H7 (cell line): Measurements from ENCODE around the gene OXTR. TPM values are rescaled to one million over a fixed set of nuclear protein-coding genes. Genes with fewer than 3 reads are reported as not detected.

Experiments used
- DNase-seq: peaks from one replicate; pipeline ENCODE4 v3.0.0; 2012
- H3K27me3 ChIP-seq: 2 replicates; pipeline ENCODE4 v1.6.0; 2011; ENCODE audit warnings: mild to moderate bottlenecking, low read length; ENCODE audit not compliant: control insufficient read depth, insufficient read depth
- H3K36me3 ChIP-seq: replicated peaks from 2 replicates; pipeline ENCODE4 v1.5.1; 2011; ENCODE audit warnings: low read length; ENCODE audit not compliant: control insufficient read depth, insufficient read depth
- H3K4me3 ChIP-seq: 2 replicates; pipeline ENCODE4 v1.5.1; 2011; ENCODE audit warnings: low read depth, mild to moderate bottlenecking, control low read depth, low read length, moderate library complexity; ENCODE audit not compliant: insufficient read depth
- total RNA-seq: library from RNA; depleted of rRNA; stranded (reverse); fragments of >200 nt; shearing (Covaris generic); gene quantifications from 2 replicates; pipeline ENCODE4 v1.2.3, GENCODE V29; 2014

Gene OXTR
- total RNA-seq, 1 experiment from 2014 or later, result 4.2 TPM

DNA sequence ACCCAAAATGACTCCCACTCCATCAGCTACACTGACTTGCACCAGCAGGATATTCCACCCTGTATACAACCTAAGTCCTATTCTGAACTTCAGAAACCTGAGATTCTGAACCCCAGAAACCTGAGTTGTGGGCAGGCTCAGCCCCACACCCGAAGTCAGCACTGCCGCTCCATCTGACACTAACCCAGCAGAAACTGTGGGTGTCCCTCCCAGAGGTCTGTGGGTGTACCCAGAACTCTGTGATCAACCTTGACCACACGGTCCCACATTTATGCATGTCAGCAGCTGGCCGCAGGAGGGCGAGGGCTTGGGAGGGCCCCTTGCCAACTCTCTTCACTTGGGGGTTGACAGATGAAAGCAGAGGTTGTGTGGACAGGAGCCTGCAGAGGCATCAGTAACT, 9.3 kb downstream of the OXTR start:
- no peak for DNase-seq
- Histone ChIP-seq H3K36me3 (no peaks in the 10 kb centered on the region), H3K27me3 (no peaks in the 10 kb centered on the region; the same call in 1 of the 2 replicates), H3K4me3 (no peak overlapping the region)

DNA sequence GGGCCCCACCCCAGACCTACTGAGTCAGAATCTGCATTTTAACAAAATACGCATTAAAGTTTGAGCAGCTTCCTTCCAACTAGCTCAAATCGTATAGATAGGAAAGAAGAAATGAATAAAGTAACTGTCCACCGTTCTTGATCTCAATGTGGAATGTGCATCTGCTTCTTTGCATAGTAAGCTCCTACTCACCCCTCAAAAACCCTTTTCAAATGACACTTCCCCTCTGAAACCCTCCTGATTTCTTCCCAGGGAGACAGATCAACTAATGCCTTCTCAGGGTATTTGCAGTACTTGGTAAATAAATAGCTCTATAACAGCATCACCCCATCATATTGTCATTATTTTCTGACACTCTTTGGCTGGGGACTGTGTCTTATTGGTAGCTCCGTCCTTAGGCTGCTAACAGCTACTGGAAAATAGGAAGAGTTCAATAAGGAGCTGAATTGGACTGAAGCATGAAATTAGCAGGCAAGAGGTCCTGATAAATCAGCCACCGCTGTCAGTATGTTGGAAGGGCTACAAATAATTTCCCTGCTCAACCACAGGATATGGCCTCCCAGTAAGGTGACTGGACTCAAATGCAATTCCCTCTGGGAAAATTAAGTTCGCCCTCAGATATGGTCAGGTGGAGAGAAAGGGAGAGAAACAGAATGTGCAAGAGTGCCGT, 10.2 kb downstream of the OXTR start:
- no peaks in the 10 kb centered on the region; the same call in 1 of the 2 replicates for H3K27me3 ChIP-seq
- H3K36me3 ChIP-seq, result no peaks in the 10 kb centered on the region
- DNase-seq, result no peak
- H3K4me3 ChIP-seq, result no peak overlapping the region

DNA sequence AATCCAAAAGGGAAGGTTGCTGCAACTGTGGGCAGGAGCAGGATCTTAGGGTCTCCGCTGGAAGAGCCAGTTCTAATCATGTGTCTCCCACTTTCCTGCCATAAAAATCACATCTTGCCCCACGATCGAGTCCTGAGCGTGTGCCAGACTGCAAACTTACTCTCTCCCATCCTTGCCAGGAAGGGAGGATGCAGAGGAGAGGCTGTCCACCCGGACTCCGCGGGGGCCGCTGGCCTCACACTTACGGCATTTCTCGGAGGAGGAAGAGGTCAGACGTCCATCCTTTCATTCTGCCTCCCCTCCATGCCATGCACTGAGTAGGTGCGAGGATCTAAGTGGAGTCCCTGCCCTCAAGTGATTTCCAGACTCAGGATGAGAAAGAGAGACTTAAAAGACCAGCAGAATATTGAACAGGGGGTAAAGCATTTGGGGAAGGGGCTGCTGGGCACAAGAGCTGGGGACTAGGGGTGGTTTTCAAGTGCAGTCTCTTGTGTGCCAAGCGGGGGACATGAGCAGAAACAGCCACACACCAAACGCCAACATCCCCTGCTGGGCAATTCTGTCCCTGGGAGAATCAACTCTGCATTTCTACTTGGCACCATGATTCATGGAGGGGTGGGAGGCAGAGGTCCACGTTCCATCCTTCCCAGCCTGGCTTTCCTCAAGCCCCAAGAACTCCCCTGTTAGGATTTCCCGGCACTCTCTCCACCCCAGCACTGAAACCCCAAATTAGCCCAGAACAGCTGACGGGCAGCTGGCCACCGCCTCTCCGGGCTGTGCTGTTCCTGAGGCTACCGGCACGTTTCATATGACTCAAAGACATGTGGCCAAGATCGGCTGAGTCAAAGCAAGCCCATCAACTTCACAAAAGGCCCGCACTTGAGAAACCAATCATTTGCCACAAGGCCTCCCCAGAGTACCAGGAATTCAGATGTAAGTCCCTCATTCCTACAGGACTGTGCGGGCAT, 11.6 kb downstream of the OXTR start:
- Histone ChIP-seq H3K27me3 (no peaks in the 10 kb centered on the region; the same call in 1 of the 2 replicates), H3K36me3 (no peaks in the 10 kb centered on the region), H3K4me3 (no peak overlapping the region)
- DNase-seq, result no peak

DNA sequence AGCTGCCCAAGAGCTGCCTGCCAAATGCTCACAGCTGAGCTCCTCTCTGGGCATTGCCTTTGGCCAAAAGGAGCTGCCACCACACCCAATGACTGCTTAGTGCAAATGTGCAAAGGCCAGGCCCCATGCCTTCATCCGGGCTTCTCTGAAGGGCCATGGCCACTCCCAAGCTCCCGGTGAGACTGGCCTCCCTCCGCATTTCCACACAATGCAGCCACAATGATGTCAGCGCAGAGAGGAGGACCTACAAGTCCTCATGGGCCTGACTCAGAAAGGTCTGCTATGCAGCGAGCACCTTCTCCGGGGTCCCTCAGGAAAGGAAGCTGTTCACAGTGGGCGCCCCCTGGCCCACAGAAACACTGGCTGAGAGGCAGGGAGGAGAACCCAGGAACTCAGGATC, 12.7 kb downstream of the OXTR start:
- DNase-seq, result no peak
- Histone ChIP-seq H3K4me3 (no peak overlapping the region), H3K36me3 (no peaks in the 10 kb centered on the region), H3K27me3 (no peaks in the 10 kb centered on the region; the same call in 1 of the 2 replicates)

DNA sequence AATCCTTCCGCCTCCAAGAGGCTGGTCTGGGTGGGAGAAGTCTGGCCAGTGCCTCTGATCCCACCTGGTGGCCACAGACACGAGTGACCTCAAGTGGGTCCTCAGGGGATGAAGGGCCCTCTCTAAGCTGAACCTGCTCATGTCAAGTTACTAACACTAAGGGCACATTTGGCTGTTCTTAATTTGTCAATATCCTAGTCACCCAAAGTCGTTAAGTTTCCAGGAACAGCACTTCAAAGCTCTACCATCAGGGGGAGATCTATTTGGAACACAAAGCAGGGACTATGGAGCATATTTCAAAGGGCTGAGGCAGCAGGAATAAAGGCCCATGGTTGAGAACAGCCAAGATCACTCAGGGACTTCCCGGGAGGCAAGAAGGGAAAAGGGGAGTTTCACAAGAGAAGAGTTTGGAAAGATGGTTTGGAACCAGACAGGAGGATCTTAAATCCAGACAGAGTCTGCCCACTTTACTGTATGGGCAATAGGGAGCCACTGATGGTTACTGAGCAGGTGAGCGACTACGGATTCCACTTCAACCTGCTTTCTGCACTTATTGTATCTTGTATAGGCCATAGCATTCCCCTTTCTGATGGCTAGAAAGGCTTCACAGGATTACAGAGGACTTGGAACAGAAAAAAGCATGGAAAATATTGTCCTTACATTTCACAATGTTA, 13.7 kb downstream of the OXTR start:
- peak; percentile 71 for DNase-seq

DNA sequence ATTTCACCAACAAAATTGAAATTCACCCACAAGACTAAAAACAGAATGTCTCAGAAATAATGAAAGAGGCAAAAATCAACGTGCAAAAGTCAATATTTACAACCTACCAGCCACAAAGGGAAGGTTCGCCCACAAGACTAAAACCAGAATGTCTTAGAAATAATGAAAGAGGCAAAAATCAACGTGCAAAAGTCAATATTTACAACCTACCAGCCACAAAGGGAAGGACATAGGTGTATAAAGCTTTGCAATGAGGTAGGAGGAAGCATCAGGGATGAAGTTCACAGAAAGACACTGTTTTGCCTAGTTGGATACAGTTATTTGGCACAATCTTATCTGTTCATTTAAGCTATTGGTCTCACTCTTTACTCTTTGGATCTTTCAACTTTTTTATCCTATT, 14.3 kb downstream of the OXTR start:
- Histone ChIP-seq H3K4me3 (no peak overlapping the region), H3K36me3 (no peaks in the 10 kb centered on the region), H3K27me3 (no peaks in the 10 kb centered on the region)
- DNase-seq, result no peak

More for the DNA sequence above, 13.7 kb downstream of the OXTR start:
- Histone ChIP-seq H3K4me3 (no peak overlapping the region), H3K27me3 (no peaks in the 10 kb centered on the region), H3K36me3 (no peaks in the 10 kb centered on the region)

DNA sequence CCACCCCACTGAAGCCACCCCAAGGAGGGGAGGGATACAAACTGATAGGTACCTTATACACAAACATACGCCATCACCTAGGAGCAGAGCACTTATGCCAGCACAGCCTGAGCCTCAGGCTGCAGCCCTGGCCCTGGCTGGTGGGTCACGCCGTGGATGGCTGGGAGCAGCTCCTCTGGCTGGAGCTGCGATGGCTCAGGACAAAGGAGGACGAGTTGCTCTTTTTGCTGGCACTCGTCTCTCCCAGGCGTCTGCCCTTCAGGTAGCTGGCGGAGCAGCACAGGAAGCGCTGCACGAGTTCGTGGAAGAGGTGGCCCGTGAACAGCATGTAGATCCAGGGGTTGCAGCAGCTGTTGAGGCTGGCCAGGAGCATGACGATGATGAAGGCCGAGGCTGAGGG, 16.6 kb downstream of the OXTR start:
- H3K4me3 ChIP-seq, result no peak overlapping the region
- no peaks in the 10 kb centered on the region for H3K36me3 ChIP-seq
- H3K27me3 ChIP-seq, result no peaks in the 10 kb centered on the region
- DNase-seq, result no peak

DNA sequence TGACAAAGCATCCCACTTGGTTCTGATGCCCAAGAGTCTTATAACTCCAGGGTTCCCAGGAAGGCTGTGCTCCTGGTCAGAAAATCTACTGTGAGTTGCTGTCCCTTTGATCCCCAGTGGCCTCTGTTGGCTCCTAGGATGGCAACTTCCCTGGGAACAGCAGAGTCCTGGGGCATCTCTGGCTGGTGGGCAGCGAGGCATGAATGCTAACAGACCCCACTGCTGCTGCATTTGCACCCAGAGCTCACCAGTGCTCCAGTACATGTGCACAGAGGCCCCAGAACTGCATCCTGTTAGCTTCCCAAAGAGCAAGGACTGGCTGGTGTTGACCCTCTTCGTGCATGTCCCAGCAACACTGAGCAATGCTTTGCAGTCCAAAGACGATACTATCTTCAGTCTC, 20.1 kb downstream of the OXTR start:
- Histone ChIP-seq H3K36me3 (no peaks in the 10 kb centered on the region), H3K4me3 (no peak overlapping the region), H3K27me3 (no peaks in the 10 kb centered on the region)
- DNase-seq, result no peak

DNA sequence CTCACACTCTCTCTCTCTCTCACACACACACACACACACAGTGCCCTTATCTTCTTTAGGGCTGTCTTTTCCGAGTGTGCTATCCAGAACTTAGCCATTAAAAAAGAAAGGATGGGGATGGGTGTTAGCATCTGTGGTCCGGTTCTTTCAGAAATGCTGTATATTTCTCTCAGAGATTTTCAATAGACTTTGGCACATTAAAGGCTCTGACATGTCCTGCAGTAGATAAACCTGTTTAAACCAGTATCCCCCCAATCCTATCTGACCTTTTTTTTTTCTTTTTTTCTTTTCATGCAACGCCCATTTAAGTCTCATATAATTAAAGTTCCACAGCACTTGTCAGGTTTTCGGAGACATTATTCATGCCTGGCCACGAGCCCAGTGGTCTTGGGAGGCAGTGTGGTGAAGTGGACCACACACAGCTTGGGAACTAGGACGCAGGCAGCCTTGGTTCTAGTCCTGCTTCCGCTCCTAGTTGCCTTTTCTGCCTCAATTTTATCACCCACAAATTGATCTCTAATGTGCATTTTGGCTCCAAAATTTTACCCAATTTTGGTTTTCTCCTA, 22.6 kb downstream of the OXTR start:
- H3K4me3 ChIP-seq, result no peak overlapping the region
- no peak for DNase-seq
- no peaks in the 10 kb centered on the region for H3K27me3 ChIP-seq
- no peaks in the 10 kb centered on the region for H3K36me3 ChIP-seq

DNA sequence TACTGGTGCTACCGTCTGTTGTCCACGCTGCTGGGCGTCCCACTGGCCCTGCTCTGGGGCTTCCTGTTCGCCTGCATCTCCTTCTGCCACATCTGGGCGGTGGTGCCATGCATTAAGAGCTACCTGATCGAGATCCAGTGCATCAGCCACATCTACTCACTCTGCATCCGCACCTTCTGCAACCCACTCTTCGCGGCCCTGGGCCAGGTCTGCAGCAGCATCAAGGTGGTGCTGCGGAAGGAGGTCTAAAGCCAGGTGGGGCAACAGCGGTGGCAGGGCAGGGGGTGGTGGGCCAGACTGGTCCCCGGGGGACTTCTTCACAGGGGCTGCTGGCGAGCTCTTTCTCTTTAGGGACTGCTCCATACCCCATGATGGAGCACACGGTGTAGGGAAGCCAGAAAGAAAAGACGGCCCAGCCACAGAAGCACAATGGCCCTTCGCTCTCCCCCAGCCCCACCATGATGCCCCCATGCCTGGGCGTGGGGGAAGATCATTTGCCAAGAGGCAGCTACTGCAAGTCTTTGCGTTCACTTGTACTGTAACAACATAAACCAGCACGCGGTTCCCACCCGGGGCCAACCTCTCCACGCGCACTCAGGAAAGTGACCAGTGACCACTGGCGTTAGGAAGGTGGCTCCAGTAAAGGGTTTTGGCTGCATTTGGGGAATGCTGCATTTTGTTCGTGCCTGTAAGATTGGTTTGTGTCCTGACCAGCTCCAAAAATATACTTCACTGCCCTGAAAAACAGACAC, 23.6 kb downstream of the OXTR start:
- Histone ChIP-seq H3K36me3 (no peaks in the 10 kb centered on the region), H3K27me3 (no peaks in the 10 kb centered on the region), H3K4me3 (no peak overlapping the region)
- no peak for DNase-seq

DNA sequence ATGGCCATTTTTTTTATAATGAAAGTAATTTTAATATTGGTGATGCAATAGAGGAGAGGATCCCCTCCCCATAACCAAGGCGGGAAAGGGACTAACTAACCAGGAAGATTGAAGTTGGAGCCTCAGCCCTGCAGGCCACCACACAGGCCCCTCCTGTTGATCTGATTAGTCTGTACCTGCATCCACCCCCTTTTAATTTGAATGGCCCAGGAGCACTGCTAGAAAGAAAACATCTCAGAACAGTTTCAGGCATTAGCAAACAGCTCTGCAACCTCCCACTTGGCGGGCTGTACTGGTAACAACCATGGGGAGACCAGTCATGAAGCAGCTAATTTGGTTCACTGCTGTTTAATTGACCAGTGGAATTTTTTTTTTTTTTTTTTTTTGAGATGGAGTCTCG, 25.5 kb downstream of the OXTR start:
- no peak overlapping the region for H3K4me3 ChIP-seq
- peak; percentile 55 for DNase-seq
- no peaks in the 10 kb centered on the region for H3K36me3 ChIP-seq
- H3K27me3 ChIP-seq, result no peaks in the 10 kb centered on the region

DNA sequence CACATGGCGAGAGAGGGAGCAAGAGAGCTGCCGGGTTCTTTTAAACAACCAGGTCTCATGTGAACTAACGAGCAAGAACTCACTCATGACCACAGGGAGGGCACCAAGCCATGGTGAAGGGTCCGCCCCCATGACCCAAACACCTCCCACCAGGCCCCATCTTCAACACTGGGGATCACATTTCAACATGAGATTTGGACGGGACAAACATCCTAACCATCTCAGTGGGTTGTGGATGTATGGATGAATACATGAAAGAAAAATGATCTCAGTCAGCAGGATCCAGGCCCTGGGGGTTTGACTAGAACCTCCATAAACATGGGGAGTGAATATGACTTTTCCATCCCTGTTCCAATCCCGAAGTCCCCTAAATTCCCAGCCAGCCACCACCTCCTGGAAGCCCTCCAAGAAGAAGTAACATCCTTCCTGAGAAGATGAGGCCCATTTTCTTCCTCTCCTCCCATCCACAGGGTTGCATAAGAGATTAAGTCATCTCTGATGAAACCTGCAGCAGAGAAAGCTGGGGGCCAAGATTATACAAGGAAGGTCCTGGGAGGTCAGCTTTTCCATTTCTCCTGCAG, 26.3 kb downstream of the OXTR start:
- H3K27me3 ChIP-seq, result no peaks in the 10 kb centered on the region; the same call in 1 of the 2 replicates
- DNase-seq, result no peak
- no peaks in the 10 kb centered on the region for H3K36me3 ChIP-seq
- no peak overlapping the region for H3K4me3 ChIP-seq

DNA sequence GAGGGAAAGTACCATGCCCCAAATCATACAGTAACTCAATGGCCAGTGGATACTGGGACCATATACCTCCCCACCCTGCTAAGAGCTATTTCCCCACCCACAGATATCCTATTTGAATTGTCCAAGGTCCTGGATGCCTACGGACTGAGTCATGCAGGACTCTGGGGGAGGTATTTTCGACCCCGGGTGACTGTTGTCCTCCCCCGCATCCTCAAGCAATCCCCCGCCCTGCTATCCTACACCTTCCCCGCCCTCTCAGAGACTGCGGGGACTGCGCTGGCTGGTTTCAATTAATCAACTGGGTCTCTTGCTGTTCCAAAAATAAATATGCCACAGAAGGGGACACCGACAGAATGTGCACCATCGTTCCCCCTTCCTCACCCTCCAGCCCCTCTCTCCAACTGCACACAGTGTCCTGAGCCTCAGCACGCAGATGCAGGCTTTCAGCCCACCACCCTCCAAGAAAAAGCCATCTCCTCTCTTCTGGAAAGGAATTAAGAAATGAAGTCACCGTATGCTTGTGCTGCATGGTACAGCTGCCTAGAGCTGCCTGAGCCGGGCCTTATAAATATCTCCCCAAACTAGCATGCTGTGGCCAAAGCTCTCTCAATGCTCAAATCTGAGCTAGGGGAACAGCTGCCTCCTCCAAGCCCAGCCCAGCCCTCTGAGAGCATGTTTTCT, 27.7 kb downstream of the OXTR start:
- Histone ChIP-seq H3K27me3 (no peaks in the 10 kb centered on the region; the same call in 1 of the 2 replicates), H3K36me3 (no peaks in the 10 kb centered on the region), H3K4me3 (no peak overlapping the region)
- peak; percentile 86 for DNase-seq
